ENCODE measurements around the gene FAM174B.

DNA sequence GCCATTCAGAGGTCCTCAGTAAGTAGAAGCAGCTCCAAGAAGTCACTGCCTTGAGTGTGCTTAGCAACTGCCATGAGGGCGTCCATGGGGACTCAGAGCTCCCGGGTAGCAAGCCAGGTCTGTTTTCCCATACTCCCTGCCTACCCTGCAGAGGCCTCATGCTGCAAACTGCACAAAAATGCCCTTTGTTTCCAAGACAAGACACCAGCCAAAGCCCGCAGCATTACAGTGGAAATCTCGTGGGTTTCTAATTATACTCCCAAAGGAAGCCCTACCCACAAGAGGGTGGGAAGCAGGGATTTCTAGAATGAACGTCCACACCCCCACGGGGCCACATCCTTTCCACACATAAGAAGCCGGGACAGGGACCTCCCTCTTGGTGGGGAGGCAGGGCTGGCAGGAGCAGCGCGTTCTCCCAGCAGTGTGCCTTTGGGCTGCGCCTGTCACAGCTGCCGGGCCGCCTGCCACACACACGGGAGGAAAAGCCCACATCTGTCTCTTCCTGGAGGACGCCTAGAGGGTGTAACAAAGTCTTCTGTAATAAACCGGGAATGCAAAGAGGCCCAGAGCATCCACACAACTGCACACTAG lies 31.1 kb downstream of the FAM174B start:
- TF ChIP-seq, protein P1, sequence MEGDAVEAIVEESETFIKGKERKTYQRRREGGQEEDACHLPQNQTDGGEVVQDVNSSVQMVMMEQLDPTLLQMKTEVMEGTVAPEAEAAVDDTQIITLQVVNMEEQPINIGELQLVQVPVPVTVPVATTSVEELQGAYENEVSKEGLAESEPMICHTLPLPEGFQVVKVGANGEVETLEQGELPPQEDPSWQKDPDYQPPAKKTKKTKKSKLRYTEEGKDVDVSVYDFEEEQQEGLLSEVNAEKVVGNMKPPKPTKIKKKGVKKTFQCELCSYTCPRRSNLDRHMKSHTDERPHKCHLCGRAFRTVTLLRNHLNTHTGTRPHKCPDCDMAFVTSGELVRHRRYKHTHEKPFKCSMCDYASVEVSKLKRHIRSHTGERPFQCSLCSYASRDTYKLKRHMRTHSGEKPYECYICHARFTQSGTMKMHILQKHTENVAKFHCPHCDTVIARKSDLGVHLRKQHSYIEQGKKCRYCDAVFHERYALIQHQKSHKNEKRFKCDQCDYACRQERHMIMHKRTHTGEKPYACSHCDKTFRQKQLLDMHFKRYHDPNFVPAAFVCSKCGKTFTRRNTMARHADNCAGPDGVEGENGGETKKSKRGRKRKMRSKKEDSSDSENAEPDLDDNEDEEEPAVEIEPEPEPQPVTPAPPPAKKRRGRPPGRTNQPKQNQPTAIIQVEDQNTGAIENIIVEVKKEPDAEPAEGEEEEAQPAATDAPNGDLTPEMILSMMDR (IDR thresholded peaks at IDR 0.05): no peak
- no peak for TF ChIP-seq POLR2A (IDR thresholded peaks at IDR 0.05)

Measured in thyroid gland (tissue), 4 donors.